Stimulated activated CD4-positive, alpha-beta T cell treated with anti-CD3 and anti-CD28 coated beads, Interleukin-2, amount 100 ng/mL, for 24 hours (primary cell): Measurements from ENCODE around the gene GRIP1.

Source experiments
- DNase-seq, 2 donors: peaks; one replicate each; pipeline ENCODE4 v3.0.0-alpha.2; 2020

GRIP1 gene

GRCh38 chr12:66441905-66442559 lies 236.8 kb downstream of the GRIP1 start:
- DNase-seq: no peak

GRCh38 chr12:66438601-66439000 lies 240.3 kb downstream of the GRIP1 start:
- DNase-seq: no peak

GRCh38 chr12:66430106-66430505 lies 248.8 kb downstream of the GRIP1 start:
- DNase-seq: no peak

DNA sequence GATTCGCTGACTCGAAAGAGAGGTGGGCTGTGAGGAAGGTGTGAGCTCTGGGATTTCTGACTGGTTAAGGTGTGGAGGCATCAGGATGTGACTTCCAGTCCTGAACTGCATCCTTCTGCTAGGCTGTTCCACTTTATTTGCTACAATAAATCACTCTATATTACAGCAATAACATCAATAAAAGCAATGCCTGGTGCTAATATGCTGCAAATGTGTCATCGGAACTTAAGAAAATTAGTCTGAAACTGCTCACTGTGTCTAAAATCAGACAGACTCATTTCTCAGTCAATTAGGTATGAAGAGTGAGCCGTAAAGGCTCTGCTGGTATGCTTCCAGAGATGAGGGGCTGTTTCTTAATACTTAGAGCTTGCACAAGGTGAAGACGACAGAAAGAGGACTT lies 250.0 kb downstream of the GRIP1 start:
- DNase-seq: no peak

GRCh38 chr12:66428261-66428660 lies 250.6 kb downstream of the GRIP1 start:
- DNase-seq: no peak

DNA sequence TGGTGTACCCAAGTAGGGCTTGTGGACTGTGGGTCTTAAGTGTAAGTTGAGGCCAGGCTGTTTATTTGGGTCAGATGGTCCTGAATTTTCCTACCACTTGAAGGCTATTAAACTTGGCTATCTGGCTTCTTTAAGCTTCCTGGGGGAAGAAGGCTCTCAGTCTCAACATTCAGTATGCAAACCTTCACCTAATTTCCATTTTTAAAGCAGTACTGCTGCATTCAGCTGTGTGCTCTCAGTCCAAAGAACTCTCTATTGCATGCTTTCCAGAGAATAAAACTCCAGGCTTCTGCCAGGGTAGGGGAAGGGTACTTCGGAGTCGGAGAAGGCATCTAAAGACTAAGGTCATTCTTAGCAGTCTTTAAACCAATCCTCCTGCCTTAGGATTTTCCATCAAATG lies 252.2 kb downstream of the GRIP1 start:
- no peak for DNase-seq

GRCh38 chr12:66423266-66423665 lies 255.6 kb downstream of the GRIP1 start:
- no peak for DNase-seq

DNA sequence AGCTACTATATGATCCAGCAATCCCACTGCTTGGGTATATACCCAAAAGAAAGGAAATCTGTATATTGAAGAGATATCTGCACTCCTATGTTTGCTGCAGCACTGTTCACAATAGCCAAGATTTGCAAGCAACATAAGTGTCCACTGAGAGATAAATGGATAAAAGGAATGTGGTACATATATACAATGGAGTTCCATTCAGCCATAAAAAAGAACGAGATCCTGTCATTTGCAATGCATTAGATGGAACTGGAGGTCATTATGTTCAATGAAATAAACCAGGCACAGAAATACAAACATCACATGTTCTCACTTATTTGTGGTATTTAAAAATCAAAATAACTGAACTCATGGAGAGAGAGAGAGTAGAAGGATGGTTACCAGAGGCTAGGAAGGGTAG lies 260.0 kb downstream of the GRIP1 start:
- DNase-seq: no peak

- DNase-seq: no peak
Measured at GRCh38 chr12:66417217-66417616, 261.7 kb downstream of the GRIP1 start.

DNA sequence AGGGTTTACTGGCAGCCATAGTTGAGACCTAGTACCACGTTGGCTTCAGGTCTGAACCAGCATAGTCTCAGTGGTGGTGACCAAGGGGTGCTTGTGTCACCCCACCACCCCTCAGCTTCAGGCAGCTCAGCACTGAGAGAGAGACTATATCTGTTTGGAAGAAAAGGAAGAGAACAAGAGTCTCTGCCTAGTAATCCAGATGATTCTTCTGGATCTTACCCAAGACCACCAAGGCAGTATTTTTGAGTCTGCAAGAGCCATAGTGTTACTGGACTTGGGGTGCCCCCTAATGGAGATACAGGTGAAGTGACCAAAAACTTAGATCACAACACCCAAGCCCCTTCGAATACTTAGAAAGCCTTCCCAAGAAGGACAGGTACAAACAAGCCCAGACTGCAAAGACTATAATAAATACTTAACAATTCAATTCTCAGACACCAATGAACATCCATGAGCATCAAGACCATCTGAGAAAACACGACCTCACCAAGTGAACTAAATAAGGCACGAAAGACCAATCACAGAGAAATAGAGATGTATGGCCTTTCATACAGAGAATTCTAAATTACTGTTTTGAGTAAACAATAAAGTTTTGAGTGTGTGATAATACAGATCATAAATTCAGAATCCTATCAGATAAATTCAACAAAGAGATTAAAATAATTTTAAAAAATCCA lies 269.5 kb downstream of the GRIP1 start:
- peak; percentile 16 to 35 for DNase-seq

DNA sequence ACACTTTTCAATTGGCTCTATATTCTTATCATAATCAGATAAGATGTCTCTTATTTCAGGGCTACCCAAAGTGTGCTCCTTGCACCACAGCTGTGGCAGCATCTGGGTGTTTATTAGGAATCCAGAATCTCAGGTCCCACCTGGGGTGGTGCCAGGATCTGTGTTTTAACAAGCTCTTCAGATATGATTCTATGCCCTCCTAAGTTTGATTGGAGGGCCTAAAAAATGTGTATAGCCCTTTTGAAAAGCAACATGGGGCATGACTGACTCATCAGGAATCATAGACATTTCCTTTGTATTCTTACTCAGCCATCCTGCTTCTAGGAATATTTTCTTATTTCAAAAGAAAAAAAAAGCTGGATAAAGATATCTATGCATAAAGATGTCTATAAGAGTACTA lies 273.5 kb downstream of the GRIP1 start:
- DNase-seq: no peak

DNA sequence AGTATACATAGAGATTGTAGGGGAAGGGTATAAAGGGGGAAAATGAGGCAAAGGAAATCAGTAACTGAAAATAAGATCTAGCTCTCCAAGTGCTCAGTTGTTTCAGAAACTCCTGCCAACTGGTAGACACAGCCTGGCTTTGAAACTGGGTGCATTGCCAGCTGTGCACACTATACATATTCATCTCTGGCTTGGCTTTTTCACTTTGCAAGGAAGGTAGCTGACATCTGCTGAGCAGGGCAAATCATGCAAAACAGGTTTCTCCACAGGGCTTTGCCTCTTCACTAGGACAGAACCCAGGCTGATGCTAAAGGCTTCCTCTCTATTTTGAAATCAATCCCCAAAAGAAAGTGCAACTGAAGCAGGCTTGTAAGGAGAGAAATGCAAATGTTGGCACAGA lies 275.1 kb downstream of the GRIP1 start:
- DNase-seq: no peak

DNA sequence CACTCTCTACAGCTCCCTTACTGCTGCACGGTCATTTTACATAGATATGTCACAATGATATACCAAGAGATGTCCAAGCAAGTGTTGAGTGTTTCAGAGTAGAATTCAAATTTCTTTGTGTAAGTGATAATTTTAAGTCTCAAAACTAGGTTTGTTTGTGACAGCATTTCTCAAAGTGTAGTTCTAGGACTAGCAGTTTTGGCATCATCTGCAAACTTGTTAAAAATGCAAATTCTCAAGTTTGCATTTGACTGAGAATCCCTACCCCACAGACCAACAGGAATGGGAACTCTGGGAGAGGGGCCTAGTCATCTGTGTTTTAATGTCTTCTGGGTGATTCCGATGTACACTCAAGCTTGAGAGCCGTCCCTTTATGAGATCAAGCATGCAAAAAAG lies 279.0 kb downstream of the GRIP1 start:
- no peak for DNase-seq

DNA sequence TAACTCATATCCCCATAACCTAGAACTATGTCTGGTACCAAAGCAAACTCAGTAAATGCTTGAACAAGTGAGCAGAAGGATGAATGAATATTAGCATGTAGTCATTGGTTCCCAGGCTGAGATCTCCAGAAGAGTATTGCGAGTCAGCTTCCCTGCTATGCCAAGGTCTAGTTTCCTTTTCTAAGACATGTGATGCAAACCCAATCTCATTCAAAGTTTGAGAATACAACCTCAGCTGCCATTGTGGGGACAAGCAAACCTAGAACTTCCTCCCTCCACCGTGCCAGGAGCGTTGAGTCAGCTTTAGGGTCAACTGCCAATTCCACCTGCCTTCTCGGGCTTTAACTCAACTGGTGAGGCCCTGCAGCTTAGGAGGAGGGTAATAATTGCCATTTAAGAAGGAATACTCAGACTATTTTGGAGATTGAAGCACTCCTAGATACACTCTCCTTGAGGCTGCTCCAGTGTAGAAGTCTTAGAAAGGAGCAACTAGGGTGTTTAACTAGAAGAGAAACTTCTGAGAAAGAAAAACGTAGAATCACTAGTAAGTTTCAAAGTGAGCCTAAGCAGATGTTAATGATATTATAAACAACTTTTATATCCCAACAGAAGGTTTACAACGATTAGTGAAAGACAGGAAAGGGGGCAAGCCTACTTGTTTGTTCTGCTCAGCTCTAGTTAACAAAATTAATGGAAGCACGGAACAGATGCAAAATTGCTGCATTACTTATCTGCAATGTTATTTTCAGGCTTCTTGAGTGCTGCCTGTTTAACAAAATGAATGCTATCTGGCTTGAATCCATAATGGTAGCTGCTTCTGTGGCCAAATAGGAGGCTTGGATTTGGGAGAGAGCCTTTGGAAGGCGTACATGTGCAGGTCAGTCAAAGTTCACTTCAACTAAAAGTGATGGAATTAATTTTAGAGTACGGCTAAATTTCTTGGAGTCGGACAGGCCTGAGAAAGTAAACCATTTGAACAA lies 279.7 kb downstream of the GRIP1 start:
- no peak for DNase-seq

- no peak for DNase-seq
Measured at GRCh38 chr12:66397574-66398290, 281.1 kb downstream of the GRIP1 start.

GRCh38 chr12:66393890-66394289 lies 285.0 kb downstream of the GRIP1 start:
- no peak for DNase-seq

- DNase-seq: no peak
Measured at GRCh38 chr12:66392266-66392915, 286.5 kb downstream of the GRIP1 start.

- DNase-seq: no peak
Measured at GRCh38 chr12:66388517-66388916, 290.4 kb downstream of the GRIP1 start.

- DNase-seq: no peak
Measured at GRCh38 chr12:66387117-66387516, 291.8 kb downstream of the GRIP1 start.

DNA sequence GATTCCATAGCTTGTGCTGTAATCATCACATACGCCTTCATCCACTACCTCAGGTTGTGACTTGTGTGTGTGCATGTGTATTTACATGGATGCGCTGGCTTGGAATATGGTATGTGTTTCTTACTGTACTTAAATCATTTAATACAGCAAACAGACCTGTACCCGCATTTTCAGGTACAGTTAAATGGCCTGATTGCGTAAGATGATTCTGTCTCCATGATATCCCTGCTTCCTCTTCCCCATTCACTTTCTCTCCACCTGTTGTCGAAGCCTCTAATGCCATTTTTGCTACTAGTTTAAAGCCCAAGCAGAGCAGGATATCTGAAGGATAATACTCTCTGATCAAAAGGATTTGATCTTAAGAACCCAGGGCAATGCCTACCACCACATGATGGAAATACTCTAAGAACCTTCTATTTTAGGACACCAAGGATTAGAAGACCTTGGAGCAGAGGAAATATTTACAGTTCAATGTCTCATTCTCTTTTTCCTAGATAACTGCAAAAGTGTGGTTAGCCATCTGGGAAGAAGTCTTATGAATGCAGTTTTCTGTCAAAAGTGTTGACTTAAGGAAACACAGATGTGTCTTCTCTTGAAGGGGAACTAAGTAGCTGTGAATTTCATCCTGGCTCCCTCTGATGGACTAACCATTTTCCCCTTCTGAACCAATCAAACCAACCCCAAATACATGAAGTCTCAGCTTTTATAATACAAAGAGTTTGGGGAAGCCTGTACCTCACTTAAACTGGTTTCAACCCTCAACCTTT lies 297.9 kb downstream of the GRIP1 start:
- DNase-seq: no peak

- no peak for DNase-seq
Measured at GRCh38 chr12:66379616-66380015, 299.3 kb downstream of the GRIP1 start.

GRCh38 chr12:66375560-66375959 lies 303.3 kb downstream of the GRIP1 start:
- DNase-seq: no peak
